ENCODE measurements around the gene CBX8. TPM values are rescaled to one million over a fixed set of nuclear protein-coding genes. Genes with fewer than 3 reads are reported as not detected.
A peak's percentile ranks its signal among the peaks of the same experiment; 100 is the strongest.
"Not testable (repeated sequence)": the region's sequence is repeated elsewhere in the genome, so short reads cannot be mapped to it uniquely, and the experiment has no call there.

Gene CBX8
- total RNA-seq, 1 experiment from 2014 or later, result 11.3 TPM

DNA sequence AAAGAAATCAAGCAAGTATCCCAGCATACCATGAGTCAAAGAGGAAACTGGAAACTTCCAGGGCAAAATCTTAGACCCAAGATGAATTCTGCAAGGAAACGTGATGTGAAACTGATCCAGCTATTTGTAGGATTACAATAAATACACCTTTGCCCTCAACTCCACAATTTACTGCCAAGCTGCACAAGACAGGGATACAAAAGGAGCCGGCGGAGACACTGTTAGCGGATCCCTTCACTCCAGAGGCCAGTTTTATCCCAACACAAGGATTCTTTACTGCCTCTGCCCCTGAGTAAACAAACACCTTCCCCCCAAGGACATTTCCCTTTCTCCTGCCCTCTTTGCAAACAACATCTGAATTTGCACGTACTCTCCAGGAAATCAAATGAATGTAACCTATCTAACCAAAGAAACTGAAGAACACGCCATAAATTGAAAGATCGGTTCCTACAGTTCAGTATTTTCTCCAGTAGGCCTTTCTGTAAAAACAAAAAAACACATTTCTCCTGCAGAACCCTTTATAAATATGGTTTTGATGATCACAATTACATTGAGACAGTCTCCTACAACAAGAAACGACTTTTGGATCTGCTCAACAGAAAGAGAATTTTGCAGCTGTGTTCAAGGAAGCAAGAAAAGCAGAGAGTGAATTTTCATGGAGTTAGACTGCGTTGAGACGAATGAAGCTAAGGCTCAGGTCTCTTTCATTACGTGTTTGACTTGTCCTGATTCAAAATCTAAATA, 20.3 kb downstream of the CBX8 start:
- POLR2A ChIA-PET (ENCODE audit: unreplicated experiment), result no interaction called here
- BruUV-seq (replicated peaks), result no TSS peak

DNA sequence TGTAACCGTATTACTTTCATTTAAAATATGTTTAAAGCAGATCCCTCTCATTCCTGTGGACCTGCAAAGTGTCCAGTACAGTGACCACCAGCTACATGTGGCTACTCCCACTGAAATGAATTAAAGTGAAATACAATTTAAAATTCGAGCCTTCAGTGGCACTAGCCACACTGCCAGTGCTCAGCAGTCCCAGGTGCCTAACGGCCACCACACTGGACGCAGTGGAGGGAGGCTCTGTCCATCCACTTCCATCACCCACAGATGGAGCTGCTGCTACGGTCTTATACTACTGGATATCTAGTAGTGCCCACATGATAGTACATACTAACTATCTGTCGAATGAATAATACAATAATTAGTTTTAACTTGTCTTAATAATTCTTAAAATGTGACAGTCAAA, 21.2 kb downstream of the CBX8 start:
- Histone ChIP-seq H3K4me3 (ENCODE audit: low read length) (no peak overlapping the region), H3K9me2 (replicated peaks; ENCODE audit: low read length) (no peaks in the 10 kb centered on the region), H3K36me3 (ENCODE audit: low read depth, low read length) (peaks cover 6% of the 10 kb centered on the region; the same call in 1 of the 2 replicates), H3K27ac (ENCODE audit: low read length) (no peak overlapping the region), H3K9me3 (ENCODE audit: low read length) (no peaks in the 10 kb centered on the region), H3K4me2 (ENCODE audit: low read length) (no peak overlapping the region), H2AFZ (ENCODE audit: low read length) (no peak overlapping the region), H3K9ac (ENCODE audit: low read length) (no peak overlapping the region), H4K20me1 (ENCODE audit: low read length) (peaks cover 10% of the 10 kb centered on the region; the same call in 1 of the 2 replicates), H3K4me1 (ENCODE audit: insufficient read depth, low read length) (peaks cover 33% of the 10 kb centered on the region), H3K79me2 (ENCODE audit: low read length) (peaks cover 25% of the 10 kb centered on the region), H3K27me3 (ENCODE audit: low read length) (no peaks in the 10 kb centered on the region), H3F3A (ENCODE audit: low read length, unreplicated experiment) (no peaks in the 10 kb centered on the region)
- DNase-seq (no peak), ATAC-seq (no peak)
- TF ChIP-seq EZH2 (IDR thresholded peaks at IDR 0.05; ENCODE audit: low read length, unreplicated experiment) (no peak), EZH2phosphoT487 (IDR thresholded peaks at IDR 0.05; ENCODE audit: borderline replicate concordance, low read length) (no peak)
- TF ChIP-seq, protein P1, sequence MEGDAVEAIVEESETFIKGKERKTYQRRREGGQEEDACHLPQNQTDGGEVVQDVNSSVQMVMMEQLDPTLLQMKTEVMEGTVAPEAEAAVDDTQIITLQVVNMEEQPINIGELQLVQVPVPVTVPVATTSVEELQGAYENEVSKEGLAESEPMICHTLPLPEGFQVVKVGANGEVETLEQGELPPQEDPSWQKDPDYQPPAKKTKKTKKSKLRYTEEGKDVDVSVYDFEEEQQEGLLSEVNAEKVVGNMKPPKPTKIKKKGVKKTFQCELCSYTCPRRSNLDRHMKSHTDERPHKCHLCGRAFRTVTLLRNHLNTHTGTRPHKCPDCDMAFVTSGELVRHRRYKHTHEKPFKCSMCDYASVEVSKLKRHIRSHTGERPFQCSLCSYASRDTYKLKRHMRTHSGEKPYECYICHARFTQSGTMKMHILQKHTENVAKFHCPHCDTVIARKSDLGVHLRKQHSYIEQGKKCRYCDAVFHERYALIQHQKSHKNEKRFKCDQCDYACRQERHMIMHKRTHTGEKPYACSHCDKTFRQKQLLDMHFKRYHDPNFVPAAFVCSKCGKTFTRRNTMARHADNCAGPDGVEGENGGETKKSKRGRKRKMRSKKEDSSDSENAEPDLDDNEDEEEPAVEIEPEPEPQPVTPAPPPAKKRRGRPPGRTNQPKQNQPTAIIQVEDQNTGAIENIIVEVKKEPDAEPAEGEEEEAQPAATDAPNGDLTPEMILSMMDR (conservative IDR thresholded peaks at IDR 0.05; ENCODE audit: low read depth, low read length), result no peak
- POLR2A ChIA-PET (ENCODE audit: unreplicated experiment), result no interaction called here
- no TSS peak for BruUV-seq (replicated peaks)
- intact Hi-C loops (cut with micrococcal nuclease), result no loop called here
- CTCF ChIA-PET, result interaction anchor here (0.6 to 1.2 kb wide), 2 partner anchors 26 to 30 kb away, joined by 3 read pairs; no protein-coding TSS in a partner anchor

More for the DNA sequence above, 20.3 kb downstream of the CBX8 start:
- Histone ChIP-seq H3K9me3 (ENCODE audit: low read length) (no peaks in the 10 kb centered on the region), H3K9me2 (replicated peaks; ENCODE audit: low read length) (no peaks in the 10 kb centered on the region), H3K79me2 (ENCODE audit: low read length) (peaks cover 34% of the 10 kb centered on the region), H3K36me3 (ENCODE audit: low read depth, low read length) (peaks cover 10% of the 10 kb centered on the region; the same call in 1 of the 2 replicates), H4K20me1 (ENCODE audit: low read length) (peaks cover 10% of the 10 kb centered on the region; the same call in 1 of the 2 replicates), H2AFZ (ENCODE audit: low read length) (peak overlapping the region; percentile 24), H3K27ac (ENCODE audit: low read length) (no peak overlapping the region), H3K4me2 (ENCODE audit: low read length) (peak overlapping the region; percentile 96), H3K27me3 (ENCODE audit: low read length) (no peaks in the 10 kb centered on the region), H3F3A (ENCODE audit: low read length, unreplicated experiment) (no peaks in the 10 kb centered on the region), H3K9ac (ENCODE audit: low read length) (no peak overlapping the region), H3K4me1 (ENCODE audit: insufficient read depth, low read length) (peaks cover 33% of the 10 kb centered on the region), H3K4me3 (ENCODE audit: low read length) (peak overlapping the region; percentile 70; the same call in 1 of the 2 replicates)
- ATAC-seq (no peak), DNase-seq (peak; percentile 44)
- TF ChIP-seq, protein P1 (conservative IDR thresholded peaks at IDR 0.05; ENCODE audit: low read depth, low read length), result no peak
- no peak for TF ChIP-seq EZH2phosphoT487 (IDR thresholded peaks at IDR 0.05; ENCODE audit: borderline replicate concordance, low read length)
- no peak for TF ChIP-seq EZH2 (IDR thresholded peaks at IDR 0.05; ENCODE audit: low read length, unreplicated experiment)
- intact Hi-C loops (cut with micrococcal nuclease), result loop anchor here (1.0 kb wide), 1 partner anchor 25 kb away; no protein-coding TSS in a partner anchor
- CTCF ChIA-PET, result interaction anchor here (0.6 to 0.7 kb wide), 3 partner anchors 27 to 35 kb away, joined by 3 to 4 read pairs (median 3); no protein-coding TSS in a partner anchor

DNA sequence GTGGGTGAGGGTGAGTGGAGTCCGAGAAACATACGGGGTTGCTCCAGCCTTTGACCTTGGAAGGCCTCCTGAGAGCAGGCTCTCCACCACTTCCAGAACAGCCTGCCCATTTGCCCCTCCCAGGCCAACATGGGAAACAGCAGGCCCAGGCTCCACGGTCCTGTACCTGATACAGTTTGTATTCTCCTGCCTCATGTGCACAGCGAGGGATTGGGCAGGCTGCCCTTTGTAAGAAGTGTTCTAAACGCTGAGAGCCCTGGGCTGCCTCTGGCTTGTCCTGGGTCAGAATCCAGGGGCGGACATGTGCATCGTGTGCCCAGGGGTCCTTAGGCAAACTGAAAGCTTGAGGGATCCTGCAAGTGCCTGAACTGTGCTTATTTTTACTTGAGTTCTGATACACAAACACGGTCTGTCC, 22.3 kb downstream of the CBX8 start:
- H3K4me2 ChIP-seq (ENCODE audit: low read length), result no peak overlapping the region
- no peak overlapping the region for H3K9ac ChIP-seq (ENCODE audit: low read length)
- H3K4me1 ChIP-seq (ENCODE audit: insufficient read depth, low read length), result peaks cover 37% of the 10 kb centered on the region
- H4K20me1 ChIP-seq (ENCODE audit: low read length), result 0 out of 2 replicates have a peak, but pooled peaks cover 7% of the 10 kb centered on the region
- H3K79me2 ChIP-seq (ENCODE audit: low read length), result peaks cover 15% of the 10 kb centered on the region
- no peaks in the 10 kb centered on the region for H3K36me3 ChIP-seq (ENCODE audit: low read depth, low read length)
- H3K4me3 ChIP-seq (ENCODE audit: low read length), result no peak overlapping the region
- H3K9me2 ChIP-seq (replicated peaks; ENCODE audit: low read length), result no peaks in the 10 kb centered on the region
- ATAC-seq, result no peak
- TF ChIP-seq, protein P1 (conservative IDR thresholded peaks at IDR 0.05; ENCODE audit: low read depth, low read length), result no peak
- TF ChIP-seq EZH2 (IDR thresholded peaks at IDR 0.05; ENCODE audit: low read length, unreplicated experiment) (no peak), EZH2phosphoT487 (IDR thresholded peaks at IDR 0.05; ENCODE audit: borderline replicate concordance, low read length) (no peak)
- H3K27ac ChIP-seq (ENCODE audit: low read length), result no peak overlapping the region
- H2AFZ ChIP-seq (ENCODE audit: low read length), result no peak overlapping the region
- intact Hi-C loops (cut with micrococcal nuclease), result no loop called here
- H3K9me3 ChIP-seq (ENCODE audit: low read length), result no peaks in the 10 kb centered on the region
- ChIA-PET POLR2A (ENCODE audit: unreplicated experiment) (no interaction called here), CTCF (interaction anchor here (0.5 to 1.2 kb wide), 2 partner anchors 29 to 65 kb away, joined by 3 to 4 read pairs; partner anchors contain the start of gene CBX4)
- BruUV-seq (replicated peaks), result no TSS peak
- no peaks in the 10 kb centered on the region for H3K27me3 ChIP-seq (ENCODE audit: low read length)
- no peak for DNase-seq
- no peaks in the 10 kb centered on the region for H3F3A ChIP-seq (ENCODE audit: low read length, unreplicated experiment)

DNA sequence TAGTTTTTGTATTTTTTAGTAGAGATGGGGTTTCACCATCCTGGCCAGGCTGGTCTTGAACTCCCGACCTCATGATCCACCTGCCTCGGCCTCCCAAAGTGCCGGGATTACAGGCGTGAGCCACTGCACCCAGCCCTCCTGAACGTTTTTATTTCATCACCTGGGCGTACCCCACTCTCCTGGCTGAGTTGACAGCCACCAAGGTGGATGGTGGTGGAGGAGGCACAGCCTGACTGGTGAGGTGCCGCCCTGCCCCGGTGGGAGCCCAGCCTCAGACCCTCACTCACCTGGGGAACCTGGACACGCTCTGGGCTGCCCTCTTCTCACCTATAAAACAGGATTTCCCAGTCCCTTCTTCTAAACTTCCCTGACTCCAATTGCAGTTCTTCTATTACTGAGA, 24.2 kb downstream of the CBX8 start:
- H2AFZ ChIP-seq (ENCODE audit: low read length); intact Hi-C loops (cut with micrococcal nuclease); POLR2A ChIA-PET (ENCODE audit: unreplicated experiment); H3K9ac ChIP-seq (ENCODE audit: low read length); H3K4me2 ChIP-seq (ENCODE audit: low read length); DNase-seq; H3K9me2 ChIP-seq (replicated peaks; ENCODE audit: low read length); BruUV-seq (replicated peaks); ATAC-seq; CTCF ChIA-PET; H3K4me3 ChIP-seq (ENCODE audit: low read length); H3K27me3 ChIP-seq (ENCODE audit: low read length); H3K36me3 ChIP-seq (ENCODE audit: low read depth, low read length); H3K9me3 ChIP-seq (ENCODE audit: low read length); H3F3A ChIP-seq (ENCODE audit: low read length, unreplicated experiment); H4K20me1 ChIP-seq (ENCODE audit: low read length); H3K27ac ChIP-seq (ENCODE audit: low read length); H3K79me2 ChIP-seq (ENCODE audit: low read length): not testable (repeated sequence)
- H3K4me1 ChIP-seq (ENCODE audit: insufficient read depth, low read length), result peaks cover 33% of the 10 kb centered on the region
